Astrocyte (in vitro differentiated cells and primary cell): Measurements from ENCODE around the gene AQP12B.
"Not testable (repeated sequence)": the region's sequence is repeated elsewhere in the genome, so short reads cannot be mapped to it uniquely, and the experiment has no call there.

Experiments used
- EZH2 ChIP-seq: IDR thresholded peaks from 2 replicates; pipeline ENCODE4 v1.6.1; 2012; ENCODE audit warnings: mild to moderate bottlenecking, low read length, inconsistent platforms; ENCODE audit not compliant: insufficient read depth
- TF ChIP-seq, protein P1 (sequence below): IDR thresholded peaks from 2 replicates; pipeline ENCODE4 v1.5.1; 2011; ENCODE audit warnings: low read depth, mild to moderate bottlenecking, inconsistent platforms, low read length, moderate library complexity; ENCODE audit not compliant: insufficient read depth

DNA sequence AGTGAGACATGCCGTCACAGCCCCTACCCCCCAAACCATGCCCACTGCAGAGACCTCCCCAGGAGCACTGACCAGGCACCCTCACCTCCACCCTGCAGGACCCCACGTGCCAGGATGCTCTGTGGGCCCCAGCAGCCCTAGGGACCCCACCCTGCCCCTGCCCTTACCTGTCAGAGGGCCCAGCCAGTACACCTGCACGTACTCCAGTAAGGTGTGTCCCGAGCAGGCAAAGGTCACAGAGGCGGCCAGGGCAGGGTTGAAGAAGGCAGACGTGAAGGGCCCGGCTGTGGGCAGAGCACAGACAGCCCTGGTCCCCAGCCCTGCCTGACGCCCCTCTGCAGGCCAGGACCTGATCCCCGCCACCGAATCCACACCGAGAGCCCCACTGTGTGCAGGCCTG, 2.5 kb downstream of the AQP12B start:
- TF ChIP-seq, protein P1, sequence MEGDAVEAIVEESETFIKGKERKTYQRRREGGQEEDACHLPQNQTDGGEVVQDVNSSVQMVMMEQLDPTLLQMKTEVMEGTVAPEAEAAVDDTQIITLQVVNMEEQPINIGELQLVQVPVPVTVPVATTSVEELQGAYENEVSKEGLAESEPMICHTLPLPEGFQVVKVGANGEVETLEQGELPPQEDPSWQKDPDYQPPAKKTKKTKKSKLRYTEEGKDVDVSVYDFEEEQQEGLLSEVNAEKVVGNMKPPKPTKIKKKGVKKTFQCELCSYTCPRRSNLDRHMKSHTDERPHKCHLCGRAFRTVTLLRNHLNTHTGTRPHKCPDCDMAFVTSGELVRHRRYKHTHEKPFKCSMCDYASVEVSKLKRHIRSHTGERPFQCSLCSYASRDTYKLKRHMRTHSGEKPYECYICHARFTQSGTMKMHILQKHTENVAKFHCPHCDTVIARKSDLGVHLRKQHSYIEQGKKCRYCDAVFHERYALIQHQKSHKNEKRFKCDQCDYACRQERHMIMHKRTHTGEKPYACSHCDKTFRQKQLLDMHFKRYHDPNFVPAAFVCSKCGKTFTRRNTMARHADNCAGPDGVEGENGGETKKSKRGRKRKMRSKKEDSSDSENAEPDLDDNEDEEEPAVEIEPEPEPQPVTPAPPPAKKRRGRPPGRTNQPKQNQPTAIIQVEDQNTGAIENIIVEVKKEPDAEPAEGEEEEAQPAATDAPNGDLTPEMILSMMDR = not testable (repeated sequence)
- TF ChIP-seq EZH2 = not testable (repeated sequence)
